HG02970 (cell line): Measurements from ENCODE around the gene OPCML.

Experiments
- ATAC-seq: cut with Tn5 transposase; IDR thresholded peaks from one replicate; pipeline ENCODE4 v1.9.1; 2021; ENCODE audit warnings: mild to moderate bottlenecking, moderate library complexity, moderate number of reproducible peaks; ENCODE audit not compliant: unreplicated experiment, low FRiP score

OPCML gene

DNA sequence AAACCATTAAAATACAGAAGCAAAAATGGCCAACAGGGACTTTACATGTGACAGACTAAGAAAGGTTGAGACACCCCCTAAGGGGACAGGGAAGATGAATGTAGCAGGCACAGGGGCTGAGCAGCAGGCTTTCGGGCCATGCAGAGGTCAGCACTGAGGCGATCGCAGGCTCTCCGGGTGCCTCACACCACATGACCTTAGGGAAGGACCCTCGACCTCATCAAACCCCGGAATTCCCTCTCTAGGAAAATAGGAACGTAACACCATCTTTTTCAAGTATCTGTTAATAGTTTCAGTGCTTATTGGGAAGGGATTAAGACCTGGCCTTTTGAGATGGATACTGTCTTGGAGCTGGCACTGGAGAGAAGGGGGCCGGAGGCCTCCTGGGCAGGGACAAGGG lies 27.4 kb downstream of the OPCML start:
- ATAC-seq = no peak

DNA sequence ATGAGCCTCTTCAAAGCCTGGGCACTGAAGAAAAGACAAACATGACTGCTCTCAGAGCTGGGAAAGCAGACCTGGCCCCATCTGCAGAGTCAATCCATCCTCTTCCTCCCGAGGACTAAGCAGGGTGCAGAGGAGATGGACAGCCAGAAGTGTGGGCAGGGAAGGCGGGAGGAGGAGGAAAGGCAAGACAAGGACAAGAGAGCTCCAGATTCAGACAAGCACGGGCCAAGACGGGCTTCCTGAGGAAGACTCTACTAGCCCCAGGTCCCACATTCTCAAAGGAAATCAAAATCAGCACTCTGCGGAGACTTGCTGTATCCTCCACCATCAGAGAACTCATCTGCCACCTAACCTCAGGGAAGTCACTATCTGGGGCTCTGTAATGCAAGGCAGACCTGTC lies 28.5 kb downstream of the OPCML start:
- ATAC-seq = no peak

DNA sequence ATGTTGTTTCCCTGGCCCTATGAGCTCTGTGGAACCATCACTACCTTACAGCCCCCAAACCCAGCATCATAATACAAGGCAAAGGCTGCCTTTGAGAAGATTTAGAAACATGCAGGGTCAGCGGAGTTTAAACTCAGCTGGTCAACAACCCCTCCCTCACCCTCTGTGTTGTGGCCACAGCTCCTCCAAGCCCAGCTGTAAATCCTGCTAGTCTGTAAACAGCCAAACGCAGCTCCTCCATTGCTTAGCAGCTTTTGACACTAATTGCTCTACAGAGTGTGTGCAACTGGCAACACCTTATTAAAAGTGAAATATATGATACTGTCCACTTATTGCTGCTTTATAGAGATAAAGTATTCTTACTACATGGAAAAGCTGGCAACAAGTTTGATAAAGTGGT lies 29.1 kb downstream of the OPCML start:
- no peak for ATAC-seq

DNA sequence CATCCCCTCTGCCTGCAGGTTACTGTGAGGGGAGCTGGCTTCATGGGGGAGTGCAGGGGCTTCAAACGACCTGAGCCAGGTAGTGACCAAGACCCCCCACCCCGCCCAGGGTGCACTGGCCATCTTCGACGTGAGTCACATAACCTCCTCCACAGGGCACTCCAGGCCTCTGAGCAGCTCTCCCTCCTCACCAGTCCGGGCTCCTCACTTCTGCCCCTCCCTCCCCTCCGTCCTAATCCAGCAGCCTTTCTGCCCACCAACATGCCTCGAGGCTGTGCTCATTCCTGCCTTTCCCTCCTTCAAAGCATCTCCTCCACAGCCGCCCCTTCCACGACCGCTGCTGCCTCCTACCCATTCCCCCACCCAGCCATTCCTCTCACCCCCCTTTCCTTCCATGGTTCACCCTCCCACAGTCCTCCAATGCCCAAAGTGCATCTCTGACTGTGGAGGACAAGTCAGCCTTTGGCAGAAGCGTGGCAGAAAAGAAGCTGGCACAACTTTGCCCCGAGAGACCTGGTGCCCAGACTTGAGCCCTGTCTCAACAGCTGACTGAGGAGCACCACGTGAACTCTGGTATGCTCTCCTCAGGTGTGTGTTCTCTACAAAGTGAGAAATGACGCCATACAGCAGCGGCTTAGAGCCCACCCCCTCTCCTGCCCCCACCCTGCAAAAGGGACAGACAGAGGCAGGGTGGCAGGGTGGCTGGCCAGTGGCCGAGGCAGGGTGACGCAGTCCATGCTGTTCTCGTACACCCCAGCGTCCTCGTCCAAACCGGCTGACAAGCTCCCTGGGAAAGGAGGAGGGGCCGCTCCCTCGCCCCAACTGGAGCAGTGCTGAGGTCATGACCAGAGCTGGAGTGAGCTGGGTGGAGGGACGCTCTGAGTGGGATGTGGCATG lies 30.4 kb downstream of the OPCML start:
- no peak for ATAC-seq

DNA sequence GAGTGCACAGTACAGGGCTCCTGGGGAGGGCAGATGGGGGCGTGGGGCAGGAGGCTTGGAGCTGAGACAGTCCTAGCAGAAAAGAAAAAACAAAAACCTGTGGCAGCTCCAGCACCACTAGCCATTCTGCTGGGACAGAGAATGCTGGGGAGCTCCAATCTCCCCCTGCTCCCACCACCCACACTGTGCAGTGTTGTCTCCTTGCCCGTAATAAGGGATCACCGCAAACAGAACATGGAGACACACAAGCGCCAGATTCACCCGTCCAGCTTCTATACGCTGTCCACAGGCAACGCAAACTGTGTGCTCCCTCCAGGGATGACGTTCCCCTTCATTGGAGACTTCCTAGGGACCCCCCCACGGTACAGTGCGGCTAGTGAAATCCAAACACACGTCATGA lies 31.4 kb downstream of the OPCML start:
- ATAC-seq = no peak

DNA sequence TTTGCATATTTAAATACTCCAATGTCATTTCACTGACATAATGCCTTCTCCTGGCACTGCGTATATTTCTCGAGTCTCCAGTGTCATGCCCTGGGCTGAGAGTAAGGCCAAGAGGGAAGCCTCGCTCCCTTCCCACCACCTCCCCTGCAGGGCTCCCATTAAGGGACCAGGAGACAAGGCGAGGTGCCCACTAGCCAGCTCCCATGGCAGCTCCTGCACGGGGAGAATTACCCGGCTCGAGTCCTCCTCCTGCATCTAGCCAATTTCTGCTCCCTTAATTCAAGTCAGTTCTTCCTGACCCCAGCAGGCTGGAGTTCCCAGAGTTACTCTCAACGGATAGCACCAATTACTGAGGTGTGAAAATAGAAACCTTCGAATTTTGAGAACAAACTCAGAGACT lies 31.9 kb downstream of the OPCML start:
- ATAC-seq = no peak

DNA sequence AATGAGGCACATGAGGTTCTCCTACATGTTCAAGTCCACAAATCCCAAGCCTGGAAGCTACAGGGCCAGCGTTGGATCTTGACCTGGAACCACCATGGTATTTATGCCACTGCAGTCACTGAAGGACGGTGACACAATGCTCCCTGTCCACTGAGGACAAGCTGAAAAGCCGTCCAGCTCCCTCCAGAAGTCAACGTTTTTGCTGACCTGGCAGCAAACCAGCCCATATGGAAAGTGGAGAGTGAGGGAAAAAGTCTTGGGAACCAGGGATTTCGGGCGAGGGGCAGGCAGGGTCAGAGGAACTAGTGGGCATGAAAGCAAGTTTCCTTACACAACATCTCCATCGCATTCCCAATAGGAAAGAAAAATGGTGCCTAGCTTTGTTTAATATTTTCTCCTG lies 33.3 kb downstream of the OPCML start:
- ATAC-seq = no peak

DNA sequence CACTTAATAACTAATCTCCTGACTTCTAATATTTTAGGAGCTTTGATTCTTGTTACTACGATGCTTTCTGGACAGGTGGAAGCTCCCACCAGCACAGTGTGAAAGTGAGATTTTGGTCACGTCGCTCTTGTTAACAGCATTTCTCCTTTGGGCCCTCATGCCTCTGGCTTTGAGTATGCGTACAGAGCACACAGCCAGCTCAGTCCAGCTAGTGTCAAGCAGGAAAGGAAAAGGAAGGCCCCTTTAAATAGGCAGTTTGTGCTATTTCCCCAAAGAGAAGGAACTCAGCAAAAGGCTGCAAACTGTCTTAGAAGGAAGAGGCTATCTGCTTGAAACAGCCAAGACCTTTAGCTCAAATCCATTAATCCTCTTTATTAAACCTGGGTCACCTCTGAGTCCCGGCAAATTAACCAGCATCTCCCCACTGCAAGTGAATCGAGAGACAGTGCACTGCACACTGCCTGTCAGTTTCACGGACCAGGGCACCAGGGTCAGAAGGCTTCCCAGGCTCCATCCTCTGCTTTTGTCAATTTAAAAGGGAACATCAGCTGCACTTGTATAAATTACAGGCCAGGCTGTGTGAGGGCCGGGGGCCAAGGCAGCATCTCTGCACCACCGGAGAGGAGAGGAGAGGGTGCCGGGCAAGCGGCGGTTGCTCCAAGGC lies 34.7 kb downstream of the OPCML start:
- ATAC-seq = no peak

DNA sequence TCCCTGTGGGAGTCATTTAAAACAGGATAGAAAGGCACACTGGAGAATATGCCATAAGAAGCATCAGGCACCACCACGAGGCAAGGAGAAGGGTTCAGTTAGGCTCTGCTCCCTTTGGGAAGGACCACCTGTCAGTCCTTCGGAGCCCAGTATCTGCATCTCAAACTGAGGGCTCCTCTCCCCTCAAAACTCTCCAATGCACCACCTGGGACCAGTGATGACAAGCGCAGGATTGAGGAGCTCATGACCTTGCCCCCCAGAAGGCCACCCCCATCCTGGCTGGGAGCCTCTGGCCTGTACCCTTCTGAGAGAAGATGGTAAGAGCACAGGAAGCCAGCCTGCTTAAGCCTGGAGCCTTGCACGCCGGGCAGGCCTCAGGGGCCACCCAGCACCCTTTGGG lies 39.4 kb downstream of the OPCML start:
- no peak for ATAC-seq

DNA sequence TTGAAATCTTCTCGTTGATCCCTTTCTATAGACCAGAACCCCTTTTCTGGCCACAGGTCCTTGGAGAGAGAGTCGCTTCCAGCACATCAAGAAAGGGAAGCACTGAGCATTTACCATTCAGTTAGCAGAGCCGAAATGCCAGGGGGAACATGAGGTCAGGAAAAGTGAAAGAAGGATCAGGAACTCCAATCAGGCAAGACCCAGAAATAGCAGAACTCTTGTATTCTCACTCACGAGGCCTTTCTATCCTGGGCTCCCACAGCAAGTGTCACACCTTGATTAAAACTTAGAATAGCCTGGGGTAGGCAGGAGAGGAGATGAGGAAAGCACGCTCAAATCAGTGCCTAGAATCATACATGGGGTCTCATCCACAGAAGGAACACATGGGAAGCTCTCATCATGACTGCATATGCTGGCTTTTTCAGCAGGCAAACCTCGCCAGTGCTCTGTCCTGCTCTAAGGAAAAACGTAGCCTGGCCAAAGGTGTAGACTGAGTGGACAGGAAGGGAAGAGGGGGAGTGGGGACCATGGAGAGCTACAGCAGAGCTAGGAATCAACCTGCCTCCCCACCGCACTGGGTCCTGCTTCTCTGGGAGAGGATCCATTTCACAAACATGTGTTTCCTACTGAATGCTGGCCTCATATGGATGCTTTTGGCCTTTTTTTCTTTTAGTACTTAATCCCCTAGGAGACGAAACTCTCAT lies 40.5 kb downstream of the OPCML start:
- no peak for ATAC-seq

DNA sequence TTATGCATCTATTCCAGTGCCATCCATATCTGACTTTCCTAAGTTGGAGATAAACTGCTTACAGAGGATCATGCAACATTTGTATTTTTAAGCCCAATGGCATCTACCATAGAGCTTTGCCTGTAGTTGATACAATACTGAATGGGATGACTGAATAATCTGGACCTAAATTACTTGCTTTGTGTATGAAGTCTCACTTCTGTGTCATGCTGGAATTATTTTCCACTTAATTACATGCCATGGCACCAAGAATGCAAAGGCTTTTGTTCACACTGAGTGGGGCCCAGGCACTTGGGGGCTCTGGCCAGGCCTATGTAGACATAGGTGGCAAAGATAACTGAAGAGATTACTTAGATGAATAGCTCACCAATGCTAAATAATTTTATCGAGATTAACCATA lies 51.6 kb downstream of the OPCML start:
- ATAC-seq = no peak

DNA sequence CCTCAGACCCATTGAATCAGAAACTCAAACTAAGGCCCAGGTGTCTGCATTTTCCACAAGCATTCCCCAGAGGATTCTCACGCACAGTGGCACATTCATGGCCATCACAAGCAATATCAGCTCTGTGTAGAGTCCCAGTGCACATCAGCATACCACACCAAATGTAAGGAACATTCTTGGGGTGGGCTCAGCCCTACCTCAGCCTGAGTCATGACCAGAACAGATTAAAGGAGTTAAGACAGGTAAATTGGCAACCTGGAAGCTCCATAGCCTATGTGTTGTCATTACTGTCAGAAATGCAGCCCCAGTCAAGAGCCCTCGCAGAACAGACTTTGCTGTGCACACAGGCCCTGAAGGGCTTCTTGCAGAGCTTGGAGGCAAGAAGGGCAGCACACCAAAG lies 53.1 kb downstream of the OPCML start:
- no peak for ATAC-seq

DNA sequence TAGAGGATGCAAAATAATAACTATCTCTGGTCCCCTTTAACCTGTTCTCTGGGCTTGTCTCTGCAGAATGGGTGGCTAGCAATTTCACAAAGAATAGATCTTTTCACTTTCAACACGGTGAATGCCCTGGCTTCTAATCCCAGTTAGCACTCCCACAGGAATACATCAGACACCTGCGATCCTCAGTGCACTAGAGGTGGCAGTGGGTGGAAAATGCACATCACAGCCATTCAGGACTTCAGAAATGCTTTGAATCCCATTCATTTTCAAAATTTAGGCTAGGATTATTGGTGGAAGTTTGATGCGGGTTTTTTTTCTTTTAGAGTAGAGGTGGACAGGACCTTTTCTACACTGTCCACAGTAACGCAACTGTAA lies 55.1 kb downstream of the OPCML start:
- no peak for ATAC-seq

DNA sequence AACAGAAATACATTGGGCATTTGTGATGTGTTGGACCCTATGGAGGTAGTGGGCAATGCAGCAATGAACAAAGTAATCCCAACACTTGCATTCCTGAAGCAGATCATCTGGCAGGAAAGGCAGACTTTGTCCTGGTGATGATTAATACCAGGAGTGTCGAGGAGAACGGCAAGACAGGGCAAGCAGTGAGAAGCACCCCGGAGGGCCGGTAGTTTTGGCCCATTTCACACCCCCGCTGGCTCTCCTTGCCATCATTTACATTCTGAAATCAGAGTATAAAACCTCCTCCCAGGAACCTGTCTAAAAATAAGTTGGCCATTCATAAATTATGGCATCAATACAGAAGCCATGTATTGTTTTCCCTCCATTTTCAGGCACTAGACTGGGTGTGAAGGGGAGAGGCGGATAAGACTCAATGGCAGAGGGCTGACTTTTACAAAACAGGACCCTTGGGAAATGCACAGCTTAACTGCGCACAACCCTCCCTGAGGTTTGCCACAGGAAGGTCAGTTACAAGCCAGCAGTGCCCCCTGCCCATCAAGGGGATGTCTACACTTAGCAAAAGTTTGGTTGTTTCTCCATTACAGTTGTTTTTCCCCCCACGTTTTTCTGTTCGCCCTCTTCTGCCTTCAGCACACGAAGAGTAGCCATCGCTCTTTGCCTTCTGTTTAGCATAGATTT lies 55.6 kb downstream of the OPCML start:
- no peak for ATAC-seq

DNA sequence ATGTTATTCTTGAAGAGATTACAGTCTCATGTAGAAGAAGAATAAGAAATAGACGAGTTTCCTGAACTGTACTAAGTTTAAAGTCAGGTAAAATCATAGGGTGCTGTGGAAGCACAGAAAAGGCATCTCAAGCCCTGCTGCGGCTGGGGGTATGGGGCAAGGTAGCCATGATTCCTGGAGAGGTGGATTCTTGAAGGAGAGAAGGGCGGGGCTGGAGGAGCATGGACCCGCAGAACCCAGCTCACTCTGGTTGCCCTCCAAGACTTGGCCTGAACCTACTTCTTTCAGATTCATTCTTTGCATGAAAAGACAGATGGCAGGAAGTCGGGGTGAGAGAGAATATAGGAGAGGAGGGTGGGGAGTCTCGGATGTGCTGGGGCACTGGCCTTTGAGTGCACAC lies 57.8 kb downstream of the OPCML start:
- ATAC-seq = no peak

DNA sequence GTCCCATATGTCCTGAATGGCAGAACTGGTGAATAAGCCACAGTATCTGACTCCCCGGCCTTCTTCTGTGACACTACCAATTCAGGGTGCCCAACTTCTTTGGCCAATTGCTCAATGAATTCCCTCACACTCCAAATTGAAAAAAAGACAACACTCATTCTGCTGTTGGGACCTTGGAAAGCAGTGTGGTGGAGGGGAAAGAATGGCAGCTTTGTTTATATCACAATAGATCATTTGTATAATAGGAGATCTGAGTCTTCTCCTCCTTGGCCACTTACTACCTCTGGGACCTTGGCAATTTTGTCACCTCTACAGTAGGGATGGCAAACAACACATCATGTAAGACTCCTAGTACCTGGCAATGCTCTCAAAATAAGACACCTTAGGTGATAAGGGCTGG lies 64.6 kb downstream of the OPCML start:
- no peak for ATAC-seq

DNA sequence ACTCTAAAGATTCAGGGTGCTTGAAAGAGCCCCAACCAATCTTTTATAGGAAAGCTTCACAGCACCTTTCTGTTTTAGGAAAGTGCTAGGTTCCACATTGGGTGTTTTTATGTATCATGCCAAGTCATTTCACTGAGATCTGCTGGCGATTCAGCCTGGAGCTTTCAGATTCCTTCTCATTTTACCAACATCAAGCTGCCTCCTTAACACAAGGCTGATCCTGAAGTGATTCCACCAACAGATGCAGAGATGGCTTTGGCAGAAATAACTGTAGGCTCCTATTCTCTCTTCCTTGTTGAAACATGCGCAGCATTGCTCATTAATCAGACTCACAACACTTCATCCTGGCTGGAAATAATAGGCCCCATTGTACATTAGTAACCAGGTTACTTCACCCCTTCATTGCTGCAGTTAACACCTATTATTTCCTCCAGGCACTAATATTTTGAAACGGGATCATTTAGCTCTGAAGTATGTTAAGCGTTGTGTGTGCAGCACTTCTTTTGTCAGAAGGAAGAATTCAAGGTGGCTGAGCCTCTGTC lies 89.0 kb downstream of the OPCML start:
- ATAC-seq = no peak

DNA sequence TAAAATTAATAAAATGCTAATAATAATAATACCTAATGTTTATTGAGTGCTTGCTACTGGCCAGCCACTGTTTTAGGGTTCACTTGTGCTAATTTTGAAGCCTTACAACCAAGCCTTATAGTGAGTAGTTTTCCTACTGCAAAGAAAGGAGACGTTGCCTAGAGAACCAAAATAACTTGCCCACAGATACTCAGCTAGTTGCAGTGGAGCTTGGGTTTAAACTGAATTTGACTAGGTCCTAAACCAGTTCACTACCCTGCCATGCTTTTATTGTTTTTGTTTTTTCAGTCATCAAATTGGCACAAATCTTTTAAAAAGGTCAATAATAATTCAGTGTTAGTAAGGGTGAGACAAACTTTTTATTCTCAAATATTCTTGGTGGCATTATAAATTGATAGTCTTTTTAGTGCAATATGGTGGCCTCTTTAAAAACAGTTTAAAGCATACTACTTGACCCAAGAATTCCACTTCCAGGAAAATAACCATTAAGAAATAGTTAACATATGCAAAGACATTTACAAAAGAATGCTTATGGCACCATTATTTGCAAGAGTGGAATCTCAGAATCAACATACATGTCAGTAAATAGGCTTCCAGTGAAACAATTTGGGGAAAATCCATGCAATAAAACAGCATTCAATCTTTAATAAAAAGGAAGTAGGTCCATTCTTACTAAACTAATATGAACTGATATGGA lies 90.2 kb downstream of the OPCML start:
- no peak for ATAC-seq

DNA sequence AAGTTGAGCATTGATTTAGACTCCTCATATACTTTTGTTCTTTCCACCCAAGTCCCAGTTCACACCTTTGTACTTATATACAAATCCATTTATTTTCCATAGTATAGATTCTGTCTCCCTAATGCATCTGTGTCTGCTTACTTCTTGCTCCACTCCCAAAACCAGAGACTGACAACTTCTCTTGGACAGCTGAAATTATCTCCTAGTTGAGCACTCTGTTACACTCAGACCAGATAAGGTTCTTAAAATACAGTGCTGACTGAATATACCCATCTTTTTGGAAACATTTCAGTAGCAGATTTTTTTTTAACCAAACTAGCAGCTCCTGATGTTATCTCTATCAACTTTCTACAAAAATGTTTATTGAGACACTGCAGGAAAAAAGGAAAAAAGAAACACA lies 106.3 kb downstream of the OPCML start:
- ATAC-seq = no peak

DNA sequence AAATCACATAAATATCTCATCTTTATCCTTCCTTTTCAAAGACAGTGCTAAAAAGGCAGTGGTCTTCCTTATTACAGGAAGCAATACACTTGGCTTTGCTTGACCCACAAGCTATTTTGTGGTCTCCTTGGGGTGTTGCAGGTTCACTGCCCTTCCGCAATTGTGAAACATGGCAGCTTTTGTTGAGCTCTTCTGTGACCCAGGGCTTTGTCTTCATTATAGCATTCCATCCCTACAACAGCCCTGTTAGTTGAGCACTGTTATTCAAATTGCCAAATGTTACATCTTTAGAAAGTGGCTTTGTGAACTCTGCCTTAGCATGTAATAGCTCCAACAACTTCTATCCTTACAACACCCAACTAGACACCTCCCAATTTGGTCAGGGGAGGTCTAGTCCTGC lies 107.1 kb downstream of the OPCML start:
- no peak for ATAC-seq
